Left lung (tissue), 10 donors: ENCODE measurements around the gene TMEM131L. TPM values are rescaled to one million over a fixed set of nuclear protein-coding genes. Genes with fewer than 3 reads are reported as not detected.

Experiments
- ATAC-seq: fragments of 200-7000 bp; cut with Tn5 transposase; one replicate; pipeline ENCODE4 v1.9.1; 2020; ENCODE audit warnings: moderate library complexity
- DNase-seq, 4 donors: peaks; one replicate each; pipeline ENCODE4 v3.0.0-alpha.2; 2013 to 2020
- H3K27ac ChIP-seq, 2 donors: fragments of 200-600 bp; sonication (generic) in 1 of 2; one replicate each; pipeline versions ENCODE4 v1.5.0 to v1.8.0; 2020 to 2021
- H3K27me3 ChIP-seq, 2 donors: fragments of 200-600 bp; sonication (generic) in 1 of 2; one replicate each; pipeline versions ENCODE4 v1.5.0 to v1.8.0; 2020 to 2021
- H3K36me3 ChIP-seq, 2 donors: fragments of 200-600 bp; sonication (generic) in 1 of 2; one replicate each; pipeline versions ENCODE4 v1.5.0 to v1.8.0; 2020 to 2021
- H3K4me1 ChIP-seq, 2 donors: fragments of 200-600 bp; one replicate each; pipeline ENCODE4 v1.8.0; 2021
- H3K4me3 ChIP-seq, 2 donors: fragments of 200-600 bp; sonication (generic) in 1 of 2; one replicate each; pipeline versions ENCODE4 v1.5.0 to v1.8.0; 2020 to 2021; ENCODE audit warnings: mild to moderate bottlenecking in 1 of 2
- H3K9me3 ChIP-seq, 2 donors: fragments of 200-600 bp; sonication (generic) in 1 of 2; one replicate each; pipeline versions ENCODE4 v1.5.0 to v1.8.0; 2020 to 2021
- CTCF ChIP-seq, 2 donors: fragments of 200-600 bp; sonication (generic) in 1 of 2; IDR thresholded peaks; one replicate each; pipeline versions ENCODE4 v1.5.0 to v1.8.0; 2021; ENCODE audit warnings: antibody characterized with exemption in 2 of 2
- intact Hi-C, 2 donors: fragments of 100-400 bp; cut with DNase I; formaldehyde crosslinking; loops; one replicate each; pipeline versions ENCODE4 v1.11.2 to v1.14.2; 2022
- polyA plus RNA-seq, 6 donors: library from polyadenylated mRNA; unstranded; fragments of 120-200 nt; gene quantifications; one replicate each; pipeline ENCODE4 v1.2.1, GENCODE V29; 2013; ENCODE audit not compliant: insufficient read length in 6 of 6
- total RNA-seq, 2 donors: library from RNA; stranded (reverse); fragmentation: NEBNext Ultra II Directional; extraction: Animal tissue kit (Norgen Biotek cat#: 25700); gene quantifications; one replicate each; pipeline ENCODE4 v1.2.1, GENCODE V29; 2021
- donor health status: DM: no; HTN: yes; CAD: no.
- donor health status: DM: no; HTN: no; CAD: no.

The TMEM131L gene
- total and polyA plus RNA-seq, 8 donors = 17.6 to 34.2 (median 30.4) TPM

GRCh38 chr4:153476829-153477574 lies 10.8 kb downstream of the TMEM131L start:
- H3K4me3 ChIP-seq = no peak overlapping the region
- ATAC-seq = no peak
- TF ChIP-seq CTCF (IDR thresholded peaks at IDR 0.05) = no peak
- H3K9me3 ChIP-seq = no peaks in the 10 kb centered on the region
- no peak for DNase-seq
- intact Hi-C loops = no loop called here
- H3K27me3 ChIP-seq = no peaks in the 10 kb centered on the region
- peaks cover 0 to 24% of the 10 kb centered on the region in 2 donors for H3K4me1 ChIP-seq
- H3K36me3 ChIP-seq = peaks cover 0 to 23% of the 10 kb centered on the region in 2 donors
- no peak overlapping the region for H3K27ac ChIP-seq

- no peak overlapping the region for H3K27ac ChIP-seq
- intact Hi-C loops = no loop called here
- no peak for TF ChIP-seq CTCF (IDR thresholded peaks at IDR 0.05)
- no peaks in the 10 kb centered on the region for H3K9me3 ChIP-seq
- H3K36me3 ChIP-seq = peaks cover 0 to 16% of the 10 kb centered on the region in 2 donors
- DNase-seq (no peak), ATAC-seq (no peak)
- no peak overlapping the region for H3K4me3 ChIP-seq
- no peaks in the 10 kb centered on the region for H3K27me3 ChIP-seq
- peaks cover 0 to 24% of the 10 kb centered on the region in 2 donors for H3K4me1 ChIP-seq
These were observed 12.9 kb downstream of the TMEM131L start for GRCh38 chr4:153479101-153479500.

- Histone ChIP-seq H3K9me3 (no peaks in the 10 kb centered on the region), H3K27ac (no peak overlapping the region), H3K36me3 (peaks cover 0 to 7% of the 10 kb centered on the region in 2 donors), H3K27me3 (no peaks in the 10 kb centered on the region), H3K4me1 (peaks cover 0 to 27% of the 10 kb centered on the region in 2 donors), H3K4me3 (no peak overlapping the region)
- no peak for ATAC-seq
- intact Hi-C loops = no loop called here
- no peak for TF ChIP-seq CTCF (IDR thresholded peaks at IDR 0.05)
- DNase-seq = no peak
These were observed 14.5 kb downstream of the TMEM131L start for GRCh38 chr4:153480704-153481103.

GRCh38 chr4:153481478-153481877 lies 15.3 kb downstream of the TMEM131L start:
- Histone ChIP-seq H3K36me3 (peaks cover 0 to under 1% of the 10 kb centered on the region in 2 donors), H3K4me1 (peaks cover 5 to 34% of the 10 kb centered on the region in 2 donors), H3K27ac (no peak overlapping the region), H3K27me3 (no peaks in the 10 kb centered on the region), H3K4me3 (no peak overlapping the region), H3K9me3 (no peaks in the 10 kb centered on the region)
- no peak for TF ChIP-seq CTCF (IDR thresholded peaks at IDR 0.05)
- no peak for ATAC-seq
- intact Hi-C loops = no loop called here
- no peak for DNase-seq

GRCh38 chr4:153483432-153484418 lies 17.6 kb downstream of the TMEM131L start:
- ATAC-seq = no peak
- DNase-seq = peak in 1 of 4 donors; percentile 47
- H3K4me1 ChIP-seq = peaks cover 23 to 54% of the 10 kb centered on the region in 2 donors
- intact Hi-C loops = no loop called here
- no peaks in the 10 kb centered on the region for H3K9me3 ChIP-seq
- H3K4me3 ChIP-seq = no peak overlapping the region
- H3K27ac ChIP-seq = peak overlapping the region in 1 of 2 donors; percentile 61
- H3K27me3 ChIP-seq = no peaks in the 10 kb centered on the region
- TF ChIP-seq CTCF (IDR thresholded peaks at IDR 0.05) = no peak
- no peaks in the 10 kb centered on the region for H3K36me3 ChIP-seq
